Fibroblast of villous mesenchyme (primary cell): ENCODE results near the gene TNFRSF19. TPM values are rescaled to one million over a fixed set of nuclear protein-coding genes. Genes with fewer than 3 reads are reported as not detected.

ENCODE experiments used
- DNase-seq: peaks from one replicate; pipeline ENCODE4 v3.0.0-alpha.2; 2010; ENCODE audit warnings: low read depth
- H3K4me3 ChIP-seq: 2 replicates; pipeline ENCODE4 v1.5.1; 2011; ENCODE audit warnings: low read depth, mild to moderate bottlenecking, low read length
- total RNA-seq: library from RNA; depleted of rRNA; stranded (reverse); fragments of >200 nt; gene quantifications from 2 replicates; pipeline ENCODE4 v1.2.3, GENCODE V29; 2012
- TF ChIP-seq, protein P1 (sequence below): IDR thresholded peaks from 2 replicates; pipeline ENCODE4 v1.5.1; 2012; ENCODE audit warnings: low read depth, mild to moderate bottlenecking, low read length; ENCODE audit not compliant: insufficient read depth

The TNFRSF19 gene
- total RNA-seq, 1 donor, result 139 TPM

DNA sequence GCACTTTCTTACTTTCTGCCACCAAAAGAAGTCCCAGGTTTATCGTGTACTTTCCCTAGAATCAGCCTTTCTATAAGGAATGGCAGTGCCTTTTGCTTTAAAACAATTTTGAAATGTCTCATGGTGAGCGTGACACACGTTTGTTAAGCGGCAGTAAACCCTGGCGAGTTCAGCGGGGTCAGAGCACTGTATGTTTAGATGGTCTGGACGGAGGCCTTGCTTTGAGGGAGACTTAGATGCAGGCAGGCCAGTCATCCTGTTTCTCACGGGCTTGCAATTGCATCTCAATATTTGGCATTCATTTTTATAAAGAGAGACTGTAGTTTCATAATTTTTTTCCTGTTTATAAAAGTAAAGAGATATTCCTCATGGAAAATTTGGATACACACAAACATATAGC is 96.4 kb downstream of the TNFRSF19 start:
- TF ChIP-seq, protein P1, sequence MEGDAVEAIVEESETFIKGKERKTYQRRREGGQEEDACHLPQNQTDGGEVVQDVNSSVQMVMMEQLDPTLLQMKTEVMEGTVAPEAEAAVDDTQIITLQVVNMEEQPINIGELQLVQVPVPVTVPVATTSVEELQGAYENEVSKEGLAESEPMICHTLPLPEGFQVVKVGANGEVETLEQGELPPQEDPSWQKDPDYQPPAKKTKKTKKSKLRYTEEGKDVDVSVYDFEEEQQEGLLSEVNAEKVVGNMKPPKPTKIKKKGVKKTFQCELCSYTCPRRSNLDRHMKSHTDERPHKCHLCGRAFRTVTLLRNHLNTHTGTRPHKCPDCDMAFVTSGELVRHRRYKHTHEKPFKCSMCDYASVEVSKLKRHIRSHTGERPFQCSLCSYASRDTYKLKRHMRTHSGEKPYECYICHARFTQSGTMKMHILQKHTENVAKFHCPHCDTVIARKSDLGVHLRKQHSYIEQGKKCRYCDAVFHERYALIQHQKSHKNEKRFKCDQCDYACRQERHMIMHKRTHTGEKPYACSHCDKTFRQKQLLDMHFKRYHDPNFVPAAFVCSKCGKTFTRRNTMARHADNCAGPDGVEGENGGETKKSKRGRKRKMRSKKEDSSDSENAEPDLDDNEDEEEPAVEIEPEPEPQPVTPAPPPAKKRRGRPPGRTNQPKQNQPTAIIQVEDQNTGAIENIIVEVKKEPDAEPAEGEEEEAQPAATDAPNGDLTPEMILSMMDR, result no peak
- H3K4me3 ChIP-seq, result no peak overlapping the region
- no peak for DNase-seq

DNA sequence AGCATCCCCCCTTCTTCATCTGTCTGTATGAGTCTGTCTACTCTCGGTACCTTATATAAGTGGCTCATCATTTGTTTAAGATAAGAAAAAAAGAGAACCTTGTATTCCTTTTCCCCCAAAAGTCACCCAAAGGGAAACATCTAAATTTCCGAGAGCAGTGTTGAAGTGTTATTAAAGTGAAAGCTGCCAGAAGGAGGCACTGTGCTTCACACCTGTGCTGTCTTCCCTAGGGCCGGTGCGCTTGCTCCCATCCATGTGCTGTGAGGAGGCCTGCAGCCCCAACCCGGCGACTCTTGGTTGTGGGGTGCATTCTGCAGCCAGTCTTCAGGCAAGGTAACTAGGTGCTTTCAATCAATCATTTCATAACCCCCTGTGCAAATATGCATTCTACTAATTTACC is 97.5 kb downstream of the TNFRSF19 start:
- TF ChIP-seq, protein P1, result no peak
- DNase-seq, result no peak
- no peak overlapping the region for H3K4me3 ChIP-seq

DNA sequence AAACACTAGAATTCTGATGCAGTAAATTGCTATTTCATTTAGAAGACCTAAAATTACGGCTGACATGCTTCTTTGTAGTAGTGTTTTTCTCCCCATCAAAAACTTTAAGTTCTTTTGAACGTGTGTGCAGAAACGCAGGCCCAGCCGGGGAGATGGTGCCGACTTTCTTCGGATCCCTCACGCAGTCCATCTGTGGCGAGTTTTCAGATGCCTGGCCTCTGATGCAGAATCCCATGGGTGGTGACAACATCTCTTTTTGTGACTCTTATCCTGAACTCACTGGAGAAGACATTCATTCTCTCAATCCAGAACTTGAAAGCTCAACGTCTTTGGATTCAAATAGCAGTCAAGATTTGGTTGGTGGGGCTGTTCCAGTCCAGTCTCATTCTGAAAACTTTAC is 98.3 kb downstream of the TNFRSF19 start:
- no peak overlapping the region for H3K4me3 ChIP-seq
- TF ChIP-seq, protein P1, result no peak
- no peak for DNase-seq

DNA sequence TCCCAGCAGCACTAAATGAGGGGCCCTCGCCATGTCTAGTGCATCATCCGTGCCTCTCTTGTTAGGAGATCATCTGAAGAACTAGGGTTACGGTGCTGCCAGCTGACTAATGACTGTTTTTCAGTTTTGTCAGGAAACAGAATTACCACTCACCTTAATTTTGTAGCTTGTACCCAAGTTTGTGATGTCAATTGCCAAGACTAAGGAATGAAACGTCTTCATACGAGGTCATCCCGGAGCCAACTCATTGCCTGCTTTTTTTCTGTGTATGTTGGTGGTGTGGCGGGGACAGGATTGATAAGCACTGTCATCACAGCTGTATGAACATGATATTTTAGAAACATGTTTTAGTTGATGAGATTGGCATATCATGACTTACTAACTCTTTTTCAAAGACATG is 100.6 kb downstream of the TNFRSF19 start:
- no peak overlapping the region for H3K4me3 ChIP-seq
- DNase-seq, result no peak
- TF ChIP-seq, protein P1, result no peak

DNA sequence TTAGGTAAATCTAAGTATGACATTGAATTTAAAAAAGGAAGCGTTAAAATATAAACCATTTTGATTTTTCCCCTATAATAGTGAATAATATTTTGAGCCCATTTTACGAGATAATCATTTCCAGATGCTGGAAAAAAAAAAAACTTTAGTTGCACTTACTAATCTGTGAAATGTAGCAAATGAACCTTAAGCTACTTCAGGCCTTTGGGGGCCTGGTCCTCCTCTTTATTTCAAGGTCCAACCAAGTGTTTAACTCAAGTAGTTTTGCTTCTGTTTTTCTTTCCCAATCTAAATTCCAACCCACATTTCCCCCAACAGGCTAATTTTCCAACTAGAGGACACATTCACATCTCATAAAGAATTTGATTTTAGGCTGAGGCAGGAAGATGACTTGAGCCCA is 101.2 kb downstream of the TNFRSF19 start:
- no peak overlapping the region for H3K4me3 ChIP-seq
- peak; percentile 53 for DNase-seq
- TF ChIP-seq, protein P1, result no peak

DNA sequence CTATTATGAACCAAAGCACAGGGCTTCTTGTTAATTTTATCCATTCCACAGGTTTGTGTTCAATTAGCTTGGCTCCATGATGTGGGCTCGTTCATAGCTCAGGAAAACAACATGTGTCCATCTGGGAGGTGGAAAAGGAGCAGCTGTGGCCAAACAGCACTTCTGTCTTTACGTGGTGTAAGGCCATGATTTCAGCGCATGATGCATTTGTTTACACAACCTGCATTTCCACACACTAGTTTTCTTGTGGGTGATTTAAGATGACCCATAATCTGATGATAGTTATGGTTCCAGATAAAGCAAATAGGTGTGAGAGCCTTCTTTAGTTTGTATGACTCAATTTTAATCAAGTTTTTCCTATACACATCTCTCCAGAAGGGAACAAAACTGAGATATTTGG is 101.7 kb downstream of the TNFRSF19 start:
- peak; percentile 91 for DNase-seq
- H3K4me3 ChIP-seq, result no peak overlapping the region
- TF ChIP-seq, protein P1, result no peak

DNA sequence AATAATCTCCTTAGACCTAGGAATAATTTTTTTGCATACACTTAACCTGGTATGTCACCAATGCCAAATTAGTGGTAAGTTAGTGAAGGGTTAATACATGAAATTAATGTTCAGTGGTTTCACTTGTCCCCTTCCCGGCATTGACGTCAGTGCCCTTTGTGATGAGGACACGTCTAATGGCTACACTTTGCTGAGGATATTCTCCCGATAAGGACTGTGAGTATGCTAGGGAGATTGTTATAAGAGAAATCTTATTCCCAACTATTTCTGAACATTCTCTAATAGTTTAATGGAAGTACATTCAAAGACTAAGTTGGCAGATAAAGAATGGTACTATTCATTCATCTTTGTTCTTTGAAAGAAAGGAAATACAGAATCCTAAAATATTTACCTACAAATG is 102.4 kb downstream of the TNFRSF19 start:
- H3K4me3 ChIP-seq, result no peak overlapping the region
- TF ChIP-seq, protein P1, result no peak
- no peak for DNase-seq
